Measurements from ENCODE around the gene CHIT1. TPM values are rescaled to one million over a fixed set of nuclear protein-coding genes. Genes with fewer than 3 reads are reported as not detected.

Gene CHIT1
- total RNA-seq, 2 donors from 2014 or later: 0.30 TPM; not detected in 1

DNA sequence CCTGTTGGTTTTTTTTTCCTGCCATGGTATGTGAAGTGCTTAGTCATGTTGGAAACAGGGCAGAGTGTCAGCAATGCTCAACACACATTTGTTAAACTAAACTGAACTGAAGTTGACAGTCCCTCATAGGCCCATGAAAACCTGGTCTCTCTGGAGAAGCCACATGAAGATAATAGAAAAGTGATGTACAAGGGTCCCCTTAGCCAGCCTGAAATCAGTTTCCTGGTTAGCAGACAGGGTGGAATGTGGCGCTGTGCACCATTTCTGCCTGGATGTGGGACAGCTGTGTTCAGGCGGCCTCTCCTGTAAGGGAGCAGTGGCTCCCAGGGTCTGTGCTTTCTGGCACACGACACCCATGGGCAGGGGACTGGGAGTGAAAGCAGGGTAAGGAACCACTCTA, 33.1 kb downstream of the CHIT1 start:
- H3K9me3 ChIP-seq: no peaks in the 10 kb centered on the region
- no peak overlapping the region for H3K4me3 ChIP-seq
- no peaks in the 10 kb centered on the region for H3K27me3 ChIP-seq
- H3K4me1 ChIP-seq: no peaks in the 10 kb centered on the region
- intact Hi-C loops (cut with DNase I): no loop called here
- no peak overlapping the region for H3K9ac ChIP-seq (ENCODE audit: low read depth in 2 of 2, low read length in 2 of 2)
- no peak overlapping the region for H3K27ac ChIP-seq
- no peak for DNase-seq
- TF ChIP-seq, protein P1, sequence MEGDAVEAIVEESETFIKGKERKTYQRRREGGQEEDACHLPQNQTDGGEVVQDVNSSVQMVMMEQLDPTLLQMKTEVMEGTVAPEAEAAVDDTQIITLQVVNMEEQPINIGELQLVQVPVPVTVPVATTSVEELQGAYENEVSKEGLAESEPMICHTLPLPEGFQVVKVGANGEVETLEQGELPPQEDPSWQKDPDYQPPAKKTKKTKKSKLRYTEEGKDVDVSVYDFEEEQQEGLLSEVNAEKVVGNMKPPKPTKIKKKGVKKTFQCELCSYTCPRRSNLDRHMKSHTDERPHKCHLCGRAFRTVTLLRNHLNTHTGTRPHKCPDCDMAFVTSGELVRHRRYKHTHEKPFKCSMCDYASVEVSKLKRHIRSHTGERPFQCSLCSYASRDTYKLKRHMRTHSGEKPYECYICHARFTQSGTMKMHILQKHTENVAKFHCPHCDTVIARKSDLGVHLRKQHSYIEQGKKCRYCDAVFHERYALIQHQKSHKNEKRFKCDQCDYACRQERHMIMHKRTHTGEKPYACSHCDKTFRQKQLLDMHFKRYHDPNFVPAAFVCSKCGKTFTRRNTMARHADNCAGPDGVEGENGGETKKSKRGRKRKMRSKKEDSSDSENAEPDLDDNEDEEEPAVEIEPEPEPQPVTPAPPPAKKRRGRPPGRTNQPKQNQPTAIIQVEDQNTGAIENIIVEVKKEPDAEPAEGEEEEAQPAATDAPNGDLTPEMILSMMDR (IDR thresholded peaks at IDR 0.05): no peak
- no peaks in the 10 kb centered on the region for H3K36me3 ChIP-seq

DNA sequence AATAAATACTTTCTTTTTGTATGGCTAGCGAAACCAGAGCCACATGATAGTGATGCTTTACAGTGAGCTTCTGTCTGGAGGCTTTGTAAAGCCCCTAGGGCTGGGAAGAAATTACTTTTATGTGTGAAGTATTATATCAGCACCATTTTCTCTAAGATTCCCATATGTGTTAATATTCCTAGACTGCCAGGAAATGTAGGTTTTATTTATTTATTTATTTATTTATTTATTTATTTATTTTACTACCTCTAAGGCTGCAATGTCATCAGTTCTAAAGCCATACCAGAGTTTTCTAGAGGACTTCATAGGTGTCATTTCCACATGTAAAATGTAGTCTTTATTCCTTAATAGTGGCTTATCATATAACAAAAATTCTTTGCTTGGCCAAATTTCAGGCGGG, 38.5 kb downstream of the CHIT1 start:
- Histone ChIP-seq H3K36me3 (no peaks in the 10 kb centered on the region), H3K27me3 (no peaks in the 10 kb centered on the region), H3K9ac (ENCODE audit: low read depth in 2 of 2, low read length in 2 of 2) (no peak overlapping the region), H3K4me1 (no peaks in the 10 kb centered on the region), H3K27ac (no peak overlapping the region), H3K4me3 (no peak overlapping the region), H3K9me3 (no peaks in the 10 kb centered on the region)
- TF ChIP-seq, protein P1 (IDR thresholded peaks at IDR 0.05): no peak
- intact Hi-C loops (cut with DNase I): no loop called here
- DNase-seq: no peak

DNA sequence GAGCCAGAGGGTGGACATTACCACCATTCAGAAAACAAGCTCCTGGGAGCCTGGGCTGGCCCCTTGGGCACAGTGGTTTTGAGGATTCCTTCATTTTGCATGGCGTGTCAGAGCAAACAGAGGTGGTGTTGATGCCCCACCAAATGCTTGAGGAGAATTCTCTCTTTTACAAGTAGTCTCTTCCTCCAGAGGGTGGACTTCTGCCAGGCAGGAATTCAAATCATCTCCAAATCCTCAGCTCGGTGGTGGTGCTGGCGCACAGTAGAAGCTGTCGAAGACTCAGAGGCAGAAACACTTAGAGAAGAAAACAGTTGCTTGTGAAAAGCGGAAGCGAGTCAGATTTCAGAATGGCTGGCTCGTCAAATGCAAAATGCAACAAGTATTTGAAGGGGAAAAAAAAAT, 39.5 kb downstream of the CHIT1 start:
- DNase-seq: no peak
- Histone ChIP-seq H3K9ac (ENCODE audit: low read depth in 2 of 2, low read length in 2 of 2) (no peak overlapping the region), H3K27ac (no peak overlapping the region), H3K9me3 (no peaks in the 10 kb centered on the region), H3K4me3 (no peak overlapping the region), H3K36me3 (no peaks in the 10 kb centered on the region), H3K27me3 (no peaks in the 10 kb centered on the region), H3K4me1 (no peaks in the 10 kb centered on the region)
- TF ChIP-seq, protein P1 (IDR thresholded peaks at IDR 0.05): no peak
- intact Hi-C loops (cut with DNase I): no loop called here

DNA sequence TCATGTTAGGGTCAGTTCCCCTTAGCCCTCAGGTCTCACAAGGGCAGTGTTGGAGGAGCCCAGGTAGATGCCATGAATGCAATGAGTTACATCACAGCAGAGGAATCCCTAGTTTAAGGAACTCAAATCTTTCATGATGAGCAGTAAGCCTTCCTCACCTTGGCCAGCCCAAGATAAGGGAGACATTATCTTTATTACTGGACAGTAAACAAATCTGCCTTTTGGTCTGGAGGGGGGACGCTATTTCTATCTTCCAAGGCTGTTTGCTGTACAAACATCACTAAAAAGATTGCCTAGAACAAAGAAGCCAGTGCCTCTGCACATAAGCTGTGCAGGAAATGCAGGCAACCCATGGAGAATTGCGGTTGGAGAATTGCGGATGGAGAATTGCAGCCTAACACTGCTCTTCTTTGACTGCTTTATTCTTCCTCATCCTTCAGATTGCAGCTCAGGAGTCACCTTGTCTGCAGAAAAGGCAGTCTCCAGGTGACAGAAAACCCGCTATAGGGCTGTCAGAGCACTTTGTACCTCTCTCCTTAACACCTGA, 40.7 kb downstream of the CHIT1 start:
- H3K36me3 ChIP-seq: no peaks in the 10 kb centered on the region
- no peaks in the 10 kb centered on the region for H3K27me3 ChIP-seq
- no peaks in the 10 kb centered on the region for H3K9me3 ChIP-seq
- DNase-seq: no peak
- intact Hi-C loops (cut with DNase I): no loop called here
- H3K4me1 ChIP-seq: no peaks in the 10 kb centered on the region
- TF ChIP-seq, protein P1 (IDR thresholded peaks at IDR 0.05): no peak
- no peak overlapping the region for H3K4me3 ChIP-seq
- H3K27ac ChIP-seq: no peak overlapping the region
- H3K9ac ChIP-seq (ENCODE audit: low read depth in 2 of 2, low read length in 2 of 2): no peak overlapping the region

DNA sequence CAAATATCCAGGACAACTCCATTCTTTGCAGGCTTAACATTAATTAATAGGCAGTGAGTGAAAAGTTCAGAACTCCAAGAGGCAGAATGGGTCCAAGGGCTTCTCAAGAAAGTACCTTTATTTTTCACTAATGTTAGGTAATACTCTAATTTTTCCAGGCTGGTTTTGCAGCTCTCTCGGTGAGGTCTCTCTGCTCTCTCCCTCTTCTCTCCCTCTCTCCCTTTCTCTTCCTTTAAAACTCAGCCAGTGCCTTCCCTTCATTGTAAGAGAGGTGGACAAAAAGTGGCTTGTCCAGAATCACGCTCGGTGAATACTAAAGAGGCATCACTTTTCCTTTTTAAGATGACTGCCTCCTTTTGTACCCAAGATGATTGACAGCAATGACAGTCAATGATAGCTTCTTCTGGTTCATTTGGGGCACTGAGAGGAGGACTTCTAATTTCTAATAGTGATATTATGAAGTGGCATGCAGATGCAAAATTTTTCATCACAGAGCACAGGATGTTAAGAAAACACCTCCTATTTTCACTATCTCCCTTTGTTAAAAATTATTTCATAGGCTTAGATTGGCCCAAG, 41.7 kb downstream of the CHIT1 start:
- Histone ChIP-seq H3K9me3 (no peaks in the 10 kb centered on the region), H3K27ac (no peak overlapping the region), H3K9ac (ENCODE audit: low read depth in 2 of 2, low read length in 2 of 2) (no peak overlapping the region), H3K27me3 (no peaks in the 10 kb centered on the region), H3K4me1 (no peaks in the 10 kb centered on the region), H3K4me3 (no peak overlapping the region), H3K36me3 (no peaks in the 10 kb centered on the region)
- TF ChIP-seq, protein P1 (IDR thresholded peaks at IDR 0.05): no peak
- DNase-seq: no peak
- intact Hi-C loops (cut with DNase I): no loop called here

All from colonic mucosa (tissue), 4 donors.